Activated CD8-positive, alpha-beta memory T cell treated with anti-CD3 and anti-CD28 coated beads for 48 hours (primary cell): ENCODE measurements around the gene INPP5A.

Source experiments
- DNase-seq, 3 experiments: peaks; one replicate each; pipeline ENCODE4 v3.0.0-alpha.2; 2020; ENCODE audit warnings: low read depth in 2 of 3, low spot score in 2 of 3

INPP5A gene

DNA sequence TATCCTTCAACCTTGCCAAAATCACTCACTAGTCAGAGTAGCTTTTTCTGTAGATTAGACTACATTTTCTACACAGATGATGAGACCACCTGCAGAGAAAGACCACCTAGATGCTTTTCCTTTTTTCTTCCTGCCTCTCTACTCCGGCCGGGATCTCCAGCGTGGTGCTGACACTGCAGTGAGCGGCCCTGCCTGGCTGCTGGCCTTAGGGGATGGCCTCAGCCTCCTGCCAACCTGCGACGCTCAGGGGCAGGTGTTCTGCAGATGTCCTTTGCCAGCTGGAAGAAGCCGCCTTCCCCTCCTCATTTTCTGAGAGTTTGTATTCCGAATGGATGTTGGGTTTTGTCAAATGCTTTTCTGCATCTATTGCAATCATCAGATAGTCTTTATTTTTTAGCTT lies 291.8 kb downstream of the INPP5A start:
- no peak for DNase-seq

DNA sequence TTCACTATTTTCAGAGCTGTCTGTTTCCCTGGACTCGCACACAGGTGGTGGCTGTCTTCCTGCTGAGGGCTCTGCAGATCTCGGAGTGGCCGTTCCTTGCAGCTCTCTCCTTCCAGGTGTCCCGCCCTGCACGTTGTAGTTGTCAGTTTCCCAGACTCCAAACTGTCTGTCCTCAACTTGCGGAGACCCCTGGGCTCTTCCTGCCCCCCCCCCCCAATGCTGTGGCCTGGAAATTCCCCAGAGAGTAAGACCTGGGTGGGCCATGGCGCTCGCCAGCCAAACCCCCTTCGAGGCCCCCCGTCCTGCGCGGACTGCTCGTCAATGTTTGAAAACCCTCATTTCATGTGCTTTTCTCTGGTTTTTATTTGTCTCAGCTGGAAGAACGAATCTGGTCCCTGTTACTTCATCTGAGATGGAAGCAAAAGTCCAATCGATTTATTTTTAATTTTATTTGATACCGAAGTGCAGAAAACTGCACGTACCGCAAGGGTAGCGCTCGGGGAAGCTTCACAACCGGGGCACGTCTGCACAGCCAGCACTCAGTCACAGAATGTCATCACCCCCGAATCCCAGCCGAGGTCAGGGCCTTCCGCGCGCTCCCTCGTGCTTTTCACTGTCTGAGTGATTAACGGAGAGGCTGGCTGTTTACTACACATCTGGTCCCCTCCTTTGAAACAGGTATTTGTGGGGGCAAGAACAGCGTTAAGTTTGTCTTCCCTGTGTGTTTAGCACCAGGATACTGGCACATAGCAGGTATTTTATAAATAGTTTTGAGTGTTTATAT lies 294.8 kb downstream of the INPP5A start:
- DNase-seq, result no peak
